ENCODE results near the gene TUBA1B. TPM values are rescaled to one million over a fixed set of nuclear protein-coding genes. Genes with fewer than 3 reads are reported as not detected.

The TUBA1B gene
- total RNA-seq, 1 experiment from 2014 or later, result 793 TPM

- Mint-ChIP-seq H3K9me3 (ENCODE audit: low read depth, unreplicated experiment) (no peaks in the 10 kb centered on the region), H3K27ac (ENCODE audit: unreplicated experiment) (no peak overlapping the region), H3K4me3 (ENCODE audit: low read depth, unreplicated experiment) (no peak overlapping the region), H3K27me3 (ENCODE audit: unreplicated experiment) (no peaks in the 10 kb centered on the region), H3K4me1 (ENCODE audit: low read depth, unreplicated experiment) (no peaks in the 10 kb centered on the region), H3K36me3 (ENCODE audit: insufficient read depth, unreplicated experiment) (no peaks in the 10 kb centered on the region)
- intact Hi-C loops (cut with micrococcal nuclease; ENCODE audit: unreplicated experiment), result no loop called here
- BruUV-seq (replicated peaks), result no TSS peak
- DNase-seq, result no peak
- CTCF ChIA-PET, result no interaction called here
- no peak for TF ChIP-seq CTCF (IDR thresholded peaks at IDR 0.05; ENCODE audit: unreplicated experiment)
These were observed 30.0 kb upstream of the TUBA1B start for GRCh38 chr12:49161092-49161795.

- CTCF ChIA-PET, result no interaction called here
- H3K27me3 Mint-ChIP-seq (ENCODE audit: unreplicated experiment), result no peaks in the 10 kb centered on the region
- no peaks in the 10 kb centered on the region for H3K4me1 Mint-ChIP-seq (ENCODE audit: low read depth, unreplicated experiment)
- intact Hi-C loops (cut with micrococcal nuclease; ENCODE audit: unreplicated experiment), result no loop called here
- H3K4me3 Mint-ChIP-seq (ENCODE audit: low read depth, unreplicated experiment), result no peak overlapping the region
- TF ChIP-seq CTCF (IDR thresholded peaks at IDR 0.05; ENCODE audit: unreplicated experiment), result no peak
- BruUV-seq (replicated peaks), result no TSS peak
- no peak for DNase-seq
- H3K9me3 Mint-ChIP-seq (ENCODE audit: low read depth, unreplicated experiment), result no peaks in the 10 kb centered on the region
- no peak overlapping the region for H3K27ac Mint-ChIP-seq (ENCODE audit: unreplicated experiment)
- no peaks in the 10 kb centered on the region for H3K36me3 Mint-ChIP-seq (ENCODE audit: insufficient read depth, unreplicated experiment)
These were observed 29.2 kb upstream of the TUBA1B start for GRCh38 chr12:49160399-49160798.

GRCh38 chr12:49154221-49154620, 23.0 kb upstream of the TUBA1B start:
- CTCF ChIA-PET, result no interaction called here
- no peak overlapping the region for H3K4me3 Mint-ChIP-seq (ENCODE audit: low read depth, unreplicated experiment)
- no peaks in the 10 kb centered on the region for H3K36me3 Mint-ChIP-seq (ENCODE audit: insufficient read depth, unreplicated experiment)
- no peaks in the 10 kb centered on the region for H3K4me1 Mint-ChIP-seq (ENCODE audit: low read depth, unreplicated experiment)
- no peaks in the 10 kb centered on the region for H3K9me3 Mint-ChIP-seq (ENCODE audit: low read depth, unreplicated experiment)
- no peak for TF ChIP-seq CTCF (IDR thresholded peaks at IDR 0.05; ENCODE audit: unreplicated experiment)
- DNase-seq, result no peak
- no peak overlapping the region for H3K27ac Mint-ChIP-seq (ENCODE audit: unreplicated experiment)
- intact Hi-C loops (cut with micrococcal nuclease; ENCODE audit: unreplicated experiment), result no loop called here
- no peaks in the 10 kb centered on the region for H3K27me3 Mint-ChIP-seq (ENCODE audit: unreplicated experiment)
- no TSS peak for BruUV-seq (replicated peaks)

GRCh38 chr12:49147384-49147783, 16.2 kb upstream of the TUBA1B start:
- no peak for DNase-seq
- Mint-ChIP-seq H3K27ac (ENCODE audit: unreplicated experiment) (no peak overlapping the region), H3K4me1 (ENCODE audit: low read depth, unreplicated experiment) (no peaks in the 10 kb centered on the region), H3K9me3 (ENCODE audit: low read depth, unreplicated experiment) (no peaks in the 10 kb centered on the region), H3K27me3 (ENCODE audit: unreplicated experiment) (no peaks in the 10 kb centered on the region), H3K36me3 (ENCODE audit: insufficient read depth, unreplicated experiment) (no peaks in the 10 kb centered on the region), H3K4me3 (ENCODE audit: low read depth, unreplicated experiment) (no peak overlapping the region)
- no peak for TF ChIP-seq CTCF (IDR thresholded peaks at IDR 0.05; ENCODE audit: unreplicated experiment)
- intact Hi-C loops (cut with micrococcal nuclease; ENCODE audit: unreplicated experiment), result no loop called here
- no TSS peak for BruUV-seq (replicated peaks)
- CTCF ChIA-PET, result interaction anchor here (0.6 kb wide), 1 partner anchor 1308 kb away, joined by 3 read pairs; no protein-coding TSS in a partner anchor
